GM19452 (cell line): ENCODE results near the gene CCSER1.
"Not testable (repeated sequence)": the region's sequence is repeated elsewhere in the genome, so short reads cannot be mapped to it uniquely, and the experiment has no call there.

Source experiments
- ATAC-seq: cut with Tn5 transposase; IDR thresholded peaks from one replicate; pipeline ENCODE4 v1.9.1; 2021; ENCODE audit not compliant: unreplicated experiment

CCSER1 gene

DNA sequence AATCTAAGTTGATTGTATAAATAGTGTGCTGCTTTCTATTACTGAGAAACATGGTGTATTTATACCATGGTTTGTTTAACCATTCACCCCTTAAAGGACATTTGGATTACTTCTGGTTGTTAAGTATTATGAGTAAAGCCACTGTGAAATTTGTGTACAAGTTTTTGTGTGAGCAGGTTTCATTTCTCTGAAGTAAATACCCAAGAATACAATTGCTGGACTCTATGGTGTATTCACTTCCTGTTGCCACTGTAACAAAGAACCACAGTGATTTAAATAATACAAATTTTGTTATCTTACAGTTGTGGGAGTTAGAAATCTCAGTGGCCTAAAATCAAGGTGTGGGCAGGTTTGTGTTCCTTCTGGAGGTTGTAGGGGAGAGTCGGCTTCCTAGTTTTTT, 869.6 kb downstream of the CCSER1 start:
- ATAC-seq: no peak

DNA sequence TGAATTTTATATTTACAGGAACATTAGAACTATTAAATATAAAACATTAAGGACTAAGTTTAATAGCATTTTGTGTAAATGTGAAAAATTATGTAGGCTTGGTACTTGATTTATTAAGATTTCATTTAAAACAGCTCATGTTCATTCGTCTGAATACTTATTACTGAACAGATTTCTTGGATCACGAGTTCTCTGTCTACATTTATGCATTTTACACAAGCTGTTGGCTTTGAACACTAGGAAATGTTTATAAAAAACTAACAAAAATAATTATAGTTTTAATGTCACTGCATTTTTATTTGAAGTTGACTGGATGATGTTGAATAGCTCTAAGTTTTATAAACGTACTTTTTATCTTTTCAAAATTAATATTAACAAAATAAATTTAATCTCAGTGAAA, 888.7 kb downstream of the CCSER1 start:
- ATAC-seq: no peak

DNA sequence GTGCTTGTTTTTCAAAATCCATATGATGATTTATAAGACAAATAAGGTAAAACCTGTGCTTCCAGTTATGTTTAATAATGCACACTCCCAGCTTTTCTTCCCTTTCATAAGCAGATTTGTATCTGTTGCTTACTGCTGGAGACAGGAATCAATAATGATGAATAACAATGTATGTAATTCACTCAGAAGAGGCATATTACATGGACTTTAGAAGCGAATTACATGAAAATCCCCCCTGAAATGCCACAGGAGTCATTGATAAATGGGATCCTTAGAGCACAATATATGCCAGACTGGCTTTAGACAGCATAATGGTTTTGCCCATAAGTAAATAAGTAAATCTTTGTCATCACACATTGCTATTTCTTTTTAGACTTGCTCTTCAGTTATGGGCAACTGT, 892.3 kb downstream of the CCSER1 start:
- ATAC-seq: no peak

DNA sequence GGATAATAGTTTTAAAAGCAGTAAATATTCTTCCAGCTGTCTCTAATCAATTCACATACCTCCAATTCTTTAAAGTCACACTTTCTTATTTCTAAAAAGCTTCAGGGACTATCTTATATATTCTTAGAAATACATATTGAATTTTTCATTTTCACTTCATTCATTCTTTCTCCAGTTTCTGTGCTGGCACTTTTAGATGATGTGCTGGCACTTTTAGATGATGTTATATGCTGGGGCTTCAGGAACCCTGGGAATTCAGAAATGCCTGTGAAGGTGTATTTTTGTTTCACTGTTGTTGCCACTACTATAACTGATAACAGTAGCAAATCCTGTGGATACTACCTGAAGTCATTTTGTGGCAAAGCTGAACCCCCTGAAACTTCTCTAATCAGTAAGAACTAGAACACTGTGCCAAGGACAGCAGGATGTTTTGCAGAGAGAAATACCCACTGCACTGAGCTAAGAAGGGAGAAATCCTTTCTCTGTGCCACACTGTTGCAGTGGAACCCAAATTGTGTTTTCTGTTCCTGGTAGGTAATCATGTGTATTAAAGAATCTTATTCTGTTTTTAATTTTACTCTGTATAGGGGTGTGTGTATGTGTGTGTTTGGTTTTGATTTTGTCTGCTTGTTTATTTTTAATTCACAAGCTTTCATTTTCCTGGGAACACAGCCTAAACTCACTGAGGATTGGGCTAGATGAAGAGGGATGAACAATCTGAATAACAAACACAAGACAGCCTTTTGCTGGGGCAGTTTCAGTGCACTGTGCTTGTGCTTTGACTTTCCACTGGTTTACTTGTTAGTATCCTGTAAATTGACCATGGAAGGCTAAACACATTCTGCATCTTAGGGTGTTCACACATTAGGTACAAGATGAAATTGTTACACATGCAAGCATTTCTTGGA, 898.3 kb downstream of the CCSER1 start:
- no peak for ATAC-seq

DNA sequence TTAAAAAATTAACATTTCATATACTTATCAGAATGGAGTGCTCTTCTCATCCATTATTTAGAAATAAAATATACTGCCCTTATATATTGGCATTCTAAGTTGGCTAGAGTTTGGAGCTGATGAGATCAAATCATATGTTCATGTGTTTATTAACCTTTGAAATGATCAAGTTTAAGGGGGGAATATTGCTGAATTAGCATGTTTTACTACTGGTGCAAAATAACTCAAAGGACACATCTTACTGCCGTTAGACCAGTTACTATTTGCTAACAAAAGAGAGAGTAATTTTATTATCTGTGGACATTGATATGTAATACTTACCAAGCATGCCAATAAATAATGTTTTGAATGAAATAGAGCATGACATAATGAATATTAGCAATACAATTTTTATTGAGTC, 901.0 kb downstream of the CCSER1 start:
- no peak for ATAC-seq

DNA sequence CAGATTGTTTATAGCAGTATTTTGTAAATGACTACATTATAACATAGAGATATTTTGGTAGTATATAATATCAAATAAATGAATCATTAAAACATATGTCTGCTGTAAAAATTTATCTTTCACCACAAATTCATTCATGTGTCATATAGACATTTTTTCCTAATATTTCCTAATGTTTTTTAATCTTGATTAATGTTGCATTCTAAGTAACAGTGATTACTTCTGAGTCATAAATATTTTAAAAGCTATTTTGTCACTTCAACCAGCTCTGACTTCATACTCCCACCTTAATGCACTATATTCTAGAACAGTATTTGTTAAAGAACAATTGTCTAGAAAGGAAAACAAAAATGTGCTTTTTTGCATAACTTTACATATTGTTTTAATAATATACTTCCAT, 904.6 kb downstream of the CCSER1 start:
- no peak for ATAC-seq

DNA sequence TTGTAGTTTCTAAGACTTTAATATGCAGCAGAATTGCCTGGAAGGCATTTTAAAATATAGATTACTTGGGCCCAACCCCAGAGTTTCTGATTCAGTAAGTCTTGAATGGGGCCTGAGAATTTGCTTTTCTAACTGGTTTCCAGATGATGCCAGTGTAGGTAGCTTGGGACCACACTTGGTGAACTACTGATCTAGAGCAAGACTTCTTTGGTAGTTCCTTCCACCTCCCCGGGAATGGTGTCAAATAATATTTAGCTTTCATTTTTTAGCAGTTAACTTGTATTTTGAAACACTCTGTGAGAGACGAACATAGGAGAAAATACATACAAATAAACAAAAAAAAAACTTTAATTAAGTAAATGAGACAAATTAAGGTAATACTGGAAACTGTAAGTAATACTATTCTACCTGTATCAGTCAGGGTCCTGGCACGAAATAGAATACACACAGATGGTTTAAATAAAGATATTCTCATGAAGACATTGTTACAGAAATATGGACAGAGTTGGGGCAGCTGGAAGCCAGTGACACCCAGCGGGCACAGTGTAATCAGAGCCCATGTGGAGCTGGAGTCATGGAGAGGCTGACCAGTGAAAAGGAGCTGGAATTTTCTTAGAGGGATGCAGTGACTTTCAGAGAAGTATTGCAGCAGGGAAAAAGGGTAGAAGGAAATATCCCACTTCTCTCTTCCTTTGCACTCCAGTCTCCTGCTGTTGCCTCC, 905.7 kb downstream of the CCSER1 start:
- no peak for ATAC-seq

DNA sequence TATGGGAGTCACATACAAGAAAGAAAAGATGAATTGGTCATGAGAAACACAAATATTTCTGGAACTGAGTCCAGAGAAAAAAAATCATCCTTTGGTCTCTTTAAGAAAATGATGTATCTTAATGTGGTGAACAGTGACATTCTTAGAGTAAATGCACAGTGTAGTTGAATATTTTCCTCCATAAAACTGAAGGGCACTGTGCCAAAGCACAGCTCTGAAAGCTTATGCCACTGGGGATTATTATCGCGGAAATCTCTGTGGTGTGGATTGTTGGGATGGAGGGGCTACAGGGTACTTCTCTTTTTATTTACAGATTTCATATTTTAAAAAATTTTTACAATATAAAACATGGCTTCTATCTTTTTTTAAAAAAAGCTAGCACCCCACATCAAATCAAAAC, 908.1 kb downstream of the CCSER1 start:
- no peak for ATAC-seq

DNA sequence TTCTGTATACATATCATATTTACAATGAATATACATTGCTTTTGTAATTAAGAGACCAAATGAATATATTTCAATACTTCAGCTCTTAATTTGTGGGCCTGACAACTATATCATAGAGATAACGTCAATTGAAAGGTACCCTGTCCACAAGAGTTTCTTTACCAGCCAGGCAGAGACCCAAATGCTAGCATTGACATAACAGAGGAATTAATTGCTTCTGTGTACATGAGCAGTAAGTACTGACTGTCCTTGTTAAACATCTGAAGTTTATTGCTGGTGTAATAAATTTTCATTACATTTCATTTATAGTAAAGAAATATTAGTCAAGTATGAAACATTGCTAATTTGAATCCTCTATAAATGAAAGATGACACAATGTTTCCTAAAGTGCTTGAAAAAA, 910.8 kb downstream of the CCSER1 start:
- ATAC-seq: no peak

DNA sequence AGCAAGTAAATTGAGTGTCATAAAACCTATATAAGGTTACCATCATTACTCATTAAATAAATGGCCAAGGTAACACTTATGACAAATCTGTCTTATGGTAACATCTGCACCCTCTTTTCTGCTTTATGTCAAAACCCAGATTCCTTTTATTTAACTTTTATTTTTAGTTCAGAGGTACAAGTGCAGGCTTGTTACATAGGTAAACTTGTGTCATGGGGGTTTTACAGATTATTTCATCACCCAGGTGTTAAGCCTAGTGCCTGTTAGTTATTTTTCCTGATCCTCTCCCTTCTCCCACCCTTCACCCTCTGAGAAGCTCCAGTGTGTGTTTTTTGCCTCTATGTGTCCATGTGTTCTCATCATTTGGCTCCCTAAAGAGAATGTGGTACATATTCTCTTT, 930.7 kb downstream of the CCSER1 start:
- ATAC-seq: no peak

DNA sequence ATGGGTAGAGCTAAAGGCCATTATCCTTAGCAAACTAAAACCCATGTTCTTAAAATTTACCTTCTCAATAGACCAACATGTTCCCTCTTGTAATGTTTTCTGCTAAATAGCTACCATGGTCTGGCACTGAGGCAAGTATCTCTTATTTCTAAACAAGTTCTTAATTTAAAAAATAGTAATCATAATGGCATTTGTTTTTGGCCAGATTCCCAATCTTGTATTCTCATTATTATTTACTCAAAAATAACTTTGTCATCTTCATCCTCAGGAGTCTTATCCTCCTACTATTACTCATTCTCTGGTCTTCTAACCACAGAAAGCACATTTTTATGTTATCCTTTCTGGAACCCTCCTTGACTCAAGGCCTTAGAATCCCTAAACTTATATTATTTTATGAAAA, 931.2 kb downstream of the CCSER1 start:
- ATAC-seq: no peak

DNA sequence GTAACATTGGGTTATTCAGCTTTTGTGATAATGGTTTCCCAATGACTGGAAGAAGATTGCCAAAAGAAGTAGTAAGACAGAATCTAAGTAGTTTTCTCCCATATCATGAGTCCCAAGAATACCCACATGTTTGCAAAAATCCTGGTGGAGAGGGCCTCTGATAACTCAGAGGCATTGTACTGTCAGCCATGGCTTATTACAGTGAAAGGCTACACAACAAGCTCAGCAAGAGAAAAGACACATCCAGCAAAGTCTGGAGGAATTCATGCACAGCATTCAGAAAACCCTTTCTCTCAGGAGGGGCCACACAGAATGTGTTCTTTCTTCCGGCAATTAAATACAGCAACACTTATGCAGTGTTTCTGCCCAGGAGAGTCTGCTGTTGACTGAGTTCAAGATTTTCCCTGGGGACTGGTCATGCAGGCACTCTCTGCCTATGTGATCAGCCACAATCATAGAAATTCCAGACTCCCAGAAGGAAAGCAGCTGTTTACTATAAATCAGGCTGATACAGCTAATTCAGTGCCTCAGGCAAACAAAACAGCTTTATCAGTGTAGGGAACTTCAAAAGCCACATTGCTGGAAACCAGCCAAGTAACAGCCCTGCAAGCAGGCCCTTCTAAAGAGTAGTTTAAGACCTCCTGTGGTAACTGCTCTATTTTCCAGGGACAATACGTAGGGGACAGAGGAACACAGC, 937.1 kb downstream of the CCSER1 start:
- ATAC-seq: no peak

DNA sequence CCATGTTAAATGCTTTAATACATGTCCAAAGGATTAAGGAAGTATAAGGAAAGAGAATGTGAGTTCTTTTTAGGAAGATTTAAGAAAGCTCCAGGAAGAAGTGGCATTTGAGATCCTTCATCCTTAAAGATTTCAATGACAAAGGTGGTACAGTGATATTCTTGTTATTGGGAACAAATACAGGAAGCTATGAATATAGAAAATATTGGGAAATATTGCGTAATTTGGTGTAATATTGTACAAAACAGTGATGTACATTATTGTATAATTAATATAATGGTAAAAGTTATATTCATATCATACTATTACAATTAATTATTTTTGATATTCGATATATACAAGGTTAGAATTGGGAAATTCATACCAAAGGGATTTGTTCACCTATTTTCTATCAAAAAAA, 937.9 kb downstream of the CCSER1 start:
- no peak for ATAC-seq

DNA sequence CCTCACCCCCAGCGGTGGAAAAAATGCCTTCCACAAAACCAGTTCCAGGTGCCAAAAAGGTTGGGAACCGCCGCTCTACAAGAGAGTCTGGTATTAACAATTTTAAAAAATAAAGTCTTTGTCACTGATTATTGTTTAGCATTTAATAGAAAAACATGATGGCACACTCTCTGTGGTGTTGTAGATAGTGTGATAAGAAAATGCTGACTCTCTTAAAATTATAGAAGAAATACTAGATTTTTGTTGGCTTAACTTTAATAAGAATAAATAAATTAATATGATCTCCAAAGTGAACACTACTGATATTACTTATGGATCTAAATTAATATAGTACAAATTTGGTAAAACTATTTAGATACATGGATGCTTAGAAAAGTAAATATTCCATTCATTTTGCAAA, 943.5 kb downstream of the CCSER1 start:
- no peak for ATAC-seq

DNA sequence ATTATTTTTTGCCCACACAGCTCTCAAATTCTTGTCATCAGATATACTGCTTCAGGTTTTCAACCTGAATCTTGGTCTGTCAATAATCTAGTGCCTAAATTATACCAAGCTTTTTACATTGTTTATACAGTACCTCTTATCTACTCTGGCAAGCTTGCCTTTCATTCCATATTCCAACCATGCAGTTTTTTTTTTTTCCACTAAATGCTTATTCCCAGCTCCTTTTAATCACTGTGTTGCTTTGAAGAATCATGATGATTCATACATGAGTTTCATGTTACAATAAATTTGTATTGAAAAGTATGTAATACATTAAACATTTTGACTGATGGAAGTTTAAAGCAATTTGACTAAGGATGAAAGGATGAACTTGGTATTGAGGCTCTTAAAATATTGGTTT, 949.0 kb downstream of the CCSER1 start:
- no peak for ATAC-seq

DNA sequence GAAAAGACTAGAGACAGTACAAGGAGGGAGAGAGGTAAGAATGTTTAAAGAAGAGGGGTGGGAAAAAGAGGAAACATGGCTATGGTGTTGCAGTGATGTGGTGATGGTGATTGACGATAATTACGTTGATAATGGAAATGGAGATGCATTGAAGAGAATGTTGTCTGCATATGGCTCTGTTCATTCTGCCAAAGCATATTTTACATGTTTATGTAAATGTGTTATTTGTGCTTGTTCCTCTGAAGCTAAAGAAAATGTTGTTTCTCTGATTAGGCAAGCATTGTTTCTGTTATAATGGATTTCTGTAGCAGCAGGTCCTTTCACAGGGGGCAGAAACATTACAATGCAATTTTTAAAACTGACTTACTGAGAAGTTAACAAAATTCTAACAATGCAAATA, 958.8 kb downstream of the CCSER1 start:
- ATAC-seq: no peak

DNA sequence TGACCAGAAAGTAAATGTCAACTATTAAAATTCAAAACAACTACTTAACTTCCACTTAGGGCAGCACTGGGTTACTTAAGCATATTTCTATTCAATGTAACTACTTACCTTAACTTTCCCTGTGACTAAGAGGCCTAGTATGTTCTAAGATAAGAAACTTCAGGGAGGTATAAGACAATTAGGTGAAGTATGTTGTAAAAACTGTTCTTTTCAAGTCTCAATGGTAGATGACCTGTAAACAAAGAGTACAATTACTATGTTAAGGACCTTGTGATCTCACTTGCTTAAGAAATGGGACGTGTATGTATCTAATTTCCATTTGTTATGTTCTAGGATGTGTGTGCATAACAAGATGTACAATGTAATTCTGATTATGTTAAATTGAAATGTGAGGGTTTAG, 960.5 kb downstream of the CCSER1 start:
- no peak for ATAC-seq

DNA sequence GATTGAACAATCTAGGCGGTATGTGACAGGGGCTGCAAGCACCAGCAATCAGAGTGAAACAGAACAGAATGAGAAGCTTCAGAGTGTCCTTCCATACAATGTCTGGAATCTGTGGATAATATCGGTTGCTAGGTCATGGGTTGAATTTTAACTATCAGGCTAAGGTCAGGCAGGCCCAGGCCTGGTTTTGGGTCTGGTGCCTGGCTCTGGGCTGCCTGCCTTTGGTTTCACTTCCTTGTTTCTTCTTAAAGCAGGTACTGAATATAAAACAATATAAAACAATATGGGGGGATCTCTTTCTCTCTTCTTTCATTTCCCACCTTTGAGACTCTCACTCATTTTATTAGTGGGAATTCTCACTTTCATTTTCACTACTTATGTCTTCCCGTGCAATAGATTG, 962.0 kb downstream of the CCSER1 start:
- ATAC-seq: no peak

DNA sequence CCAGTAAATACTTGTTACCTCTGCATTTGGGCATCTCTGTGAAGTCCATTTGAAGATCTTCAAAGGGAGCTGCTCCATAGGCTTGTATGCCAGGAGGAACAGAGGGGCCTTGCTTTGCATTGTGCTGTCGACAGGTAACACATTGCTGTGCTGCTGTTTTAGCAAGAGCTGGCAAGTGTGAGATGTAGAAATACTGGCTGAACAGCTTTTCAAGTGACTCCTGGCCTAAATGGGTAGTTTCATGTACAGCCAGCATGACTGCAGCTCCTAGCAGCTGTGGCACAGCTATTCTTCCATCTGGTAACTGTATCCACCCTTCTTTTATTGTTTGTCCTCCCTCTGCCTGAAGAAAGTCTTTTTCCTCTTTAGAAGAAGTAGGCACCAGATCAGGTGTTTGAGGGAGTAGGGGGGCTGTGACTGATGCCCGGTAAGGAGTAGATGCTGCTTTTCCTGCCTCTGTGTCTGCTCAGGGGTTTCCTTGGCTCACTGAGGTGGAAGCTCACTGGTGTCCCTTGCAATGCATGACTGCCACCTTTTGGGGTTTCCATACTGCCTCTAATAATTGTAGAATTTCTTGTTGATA, 965.3 kb downstream of the CCSER1 start:
- ATAC-seq: no peak

DNA sequence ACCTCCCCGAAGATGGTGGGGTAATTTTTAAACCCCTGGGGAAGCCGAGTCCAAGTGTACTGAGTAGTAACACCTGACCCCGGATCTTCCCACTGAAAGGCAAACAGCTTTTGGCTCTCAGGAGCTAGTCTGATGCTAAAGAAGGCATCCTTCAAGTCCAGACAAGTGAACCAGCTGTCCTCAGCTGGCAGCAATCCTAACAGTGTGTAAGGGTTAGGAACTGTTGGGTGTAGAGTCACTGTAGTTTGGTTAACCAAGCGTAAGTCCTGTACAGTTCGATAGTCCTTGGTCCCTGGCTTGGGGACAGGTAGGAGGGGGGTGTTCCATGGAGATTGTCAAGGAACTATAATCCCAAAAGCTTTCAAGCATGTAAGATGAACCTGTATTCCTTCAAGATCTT, 967.0 kb downstream of the CCSER1 start:
- ATAC-seq: not testable (repeated sequence)

DNA sequence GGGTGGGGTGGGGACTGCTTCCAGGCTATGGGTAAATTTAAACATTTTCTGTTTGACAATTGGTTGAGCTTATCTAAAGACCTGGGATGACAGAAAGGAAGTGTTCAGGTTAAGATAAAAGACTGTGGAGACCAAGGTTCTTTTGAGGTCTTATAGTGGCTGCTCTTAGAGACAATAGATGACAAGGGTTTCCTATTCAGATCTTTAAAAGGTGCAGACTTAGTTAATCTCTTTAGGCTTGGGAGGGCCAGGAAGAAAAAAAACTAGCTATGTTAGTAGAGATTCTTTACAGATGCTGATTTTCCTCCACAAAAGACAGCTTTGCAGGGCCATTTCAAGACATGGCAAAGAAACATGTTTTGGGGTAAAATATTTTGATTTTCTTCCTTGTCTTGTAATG, 972.5 kb downstream of the CCSER1 start:
- ATAC-seq: no peak

DNA sequence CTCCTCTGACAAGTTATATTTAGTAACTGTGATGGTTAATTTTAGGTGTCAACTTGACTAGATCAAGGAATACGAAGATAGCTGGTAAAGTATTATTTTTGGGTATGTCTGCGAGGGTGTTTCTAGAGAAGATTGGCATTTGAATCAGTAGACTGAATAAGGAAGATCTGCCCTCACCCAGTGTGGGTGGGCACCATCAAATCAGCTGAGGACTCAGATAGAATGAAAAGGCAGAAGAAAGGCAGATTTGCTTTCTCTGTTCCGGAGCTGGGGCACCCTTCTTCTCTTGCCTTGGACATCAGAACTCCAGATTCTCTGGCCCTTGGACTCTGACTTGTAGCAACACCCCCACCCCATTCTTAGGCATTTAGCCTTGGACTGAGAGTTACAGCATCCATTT, 981.6 kb downstream of the CCSER1 start:
- no peak for ATAC-seq
